ENCODE data around the gene ROCK2. TPM values are rescaled to one million over a fixed set of nuclear protein-coding genes. Genes with fewer than 3 reads are reported as not detected.
A peak's percentile ranks its signal among the peaks of the same experiment; 100 is the strongest.

The ROCK2 gene
- total and polyA plus RNA-seq, 9 of the 15 experiments (the other 6 are each of a cell fraction or from before 2014, with no cell fraction given), result 4.9 to 30.6 (median 14.3) TPM

- WGBS (ENCODE audit: insufficient coverage, low coverage, missing lambda C conversion rate), result 53% methylated on average over 3 of the region's 3 CpGs
- DNase-seq (ENCODE audit: extremely low read depth in 1 of 4, low spot score in 3 of 4) (peak in 1 of 4 experiments; percentile 52), ATAC-seq (peak; percentile 69), FAIRE-seq (no peak)
- no peaks in the 10 kb centered on the region for H4K20me1 ChIP-seq (replicated peaks; ENCODE audit: control insufficient read depth, insufficient read depth, low read length)
- no peaks in the 10 kb centered on the region for H3K9me1 ChIP-seq (ENCODE audit: control insufficient read depth, insufficient read depth, low read length)
- no peak overlapping the region for H3K9ac ChIP-seq (ENCODE audit: insufficient read depth in 1 of 2, low read depth in 2 of 2, low read length in 2 of 2)
- in situ Hi-C loops (cut with MboI), result no loop called here
- ChIA-PET CTCF (ENCODE audit: low intra/inter-chr PET ratio) (no interaction called here), POLR2A (no interaction called here)
- peaks cover 0 to 5% of the 10 kb centered on the region in 2 experiments; a peak in 2 of 5 replicates for H3K4me1 ChIP-seq (replicated peaks in 1 of 2; ENCODE audit: control insufficient read depth in 2 of 2, insufficient read depth in 2 of 2, low read length in 2 of 2)
- no peak overlapping the region for H3K4me3 ChIP-seq
- BruUV-seq (replicated peaks), result no TSS peak
- peak overlapping the region; percentile 29; the same call in 1 of the 2 replicates for H2AFZ ChIP-seq (ENCODE audit: low read depth, low read length)
- peak overlapping the region; percentile 62 for H3K27ac ChIP-seq (ENCODE audit: extremely low read depth, low read depth, low read length)
- peaks cover 94% of the 10 kb centered on the region for H3K79me2 ChIP-seq (ENCODE audit: control insufficient read depth, insufficient read depth, low read length)
- intact Hi-C loops (cut with micrococcal nuclease), result no loop called here
- H3K27me3 ChIP-seq (ENCODE audit: control insufficient read depth in 2 of 2, insufficient read depth in 2 of 2, low read length in 2 of 2), result no peaks in the 10 kb centered on the region
- H3K4me2 ChIP-seq (ENCODE audit: insufficient read depth, low read length), result no peak overlapping the region
- H3K36me3 ChIP-seq (ENCODE audit: control insufficient read depth, insufficient read depth, low read length), result no peaks in the 10 kb centered on the region; the same call in 2 of the 3 replicates
- H3K9me3 ChIP-seq (replicated peaks; ENCODE audit: control insufficient read depth, insufficient read depth, low read depth, low read length), result no peaks in the 10 kb centered on the region
- TF ChIP-seq FOXA1 (IDR thresholded peaks at IDR 0.05; ENCODE audit: borderline replicate concordance), result no peak
- TF ChIP-seq ZNF57 (CRISPR knock-in tag; IDR thresholded peaks at IDR 0.05), result no peak
- TF ChIP-seq SUPT5H (IDR thresholded peaks at IDR 0.05), result no peak
- TF ChIP-seq EP300 (IDR thresholded peaks at IDR 0.05; ENCODE audit: low read length), result no peak
- no peak for TF ChIP-seq RAD21 (CRISPR knock-in tag; conservative IDR thresholded peaks at IDR 0.05 in 1 of 2, IDR thresholded peaks at IDR 0.05 in 1 of 2)
- TF ChIP-seq MEIS2 (IDR thresholded peaks at IDR 0.05; ENCODE audit: partially characterized antibody), result peak; percentile 21
- TF ChIP-seq ARID1B (IDR thresholded peaks at IDR 0.05), result 0 out of 2 replicates have a peak, but pooled peaks have one; percentile 19
- TF ChIP-seq CEBPB (tag; IDR thresholded peaks at IDR 0.05), result peak; percentile 44; the same call in 1 of the 2 replicates
- peak; percentile 53; the same call in 1 of the 2 replicates for TF ChIP-seq TRIM28 (IDR thresholded peaks at IDR 0.05)
- TF ChIP-seq ZNF316 (IDR thresholded peaks at IDR 0.05), result 0 out of 2 replicates have a peak, but pooled peaks have one; percentile 52
- TF ChIP-seq, protein P1, sequence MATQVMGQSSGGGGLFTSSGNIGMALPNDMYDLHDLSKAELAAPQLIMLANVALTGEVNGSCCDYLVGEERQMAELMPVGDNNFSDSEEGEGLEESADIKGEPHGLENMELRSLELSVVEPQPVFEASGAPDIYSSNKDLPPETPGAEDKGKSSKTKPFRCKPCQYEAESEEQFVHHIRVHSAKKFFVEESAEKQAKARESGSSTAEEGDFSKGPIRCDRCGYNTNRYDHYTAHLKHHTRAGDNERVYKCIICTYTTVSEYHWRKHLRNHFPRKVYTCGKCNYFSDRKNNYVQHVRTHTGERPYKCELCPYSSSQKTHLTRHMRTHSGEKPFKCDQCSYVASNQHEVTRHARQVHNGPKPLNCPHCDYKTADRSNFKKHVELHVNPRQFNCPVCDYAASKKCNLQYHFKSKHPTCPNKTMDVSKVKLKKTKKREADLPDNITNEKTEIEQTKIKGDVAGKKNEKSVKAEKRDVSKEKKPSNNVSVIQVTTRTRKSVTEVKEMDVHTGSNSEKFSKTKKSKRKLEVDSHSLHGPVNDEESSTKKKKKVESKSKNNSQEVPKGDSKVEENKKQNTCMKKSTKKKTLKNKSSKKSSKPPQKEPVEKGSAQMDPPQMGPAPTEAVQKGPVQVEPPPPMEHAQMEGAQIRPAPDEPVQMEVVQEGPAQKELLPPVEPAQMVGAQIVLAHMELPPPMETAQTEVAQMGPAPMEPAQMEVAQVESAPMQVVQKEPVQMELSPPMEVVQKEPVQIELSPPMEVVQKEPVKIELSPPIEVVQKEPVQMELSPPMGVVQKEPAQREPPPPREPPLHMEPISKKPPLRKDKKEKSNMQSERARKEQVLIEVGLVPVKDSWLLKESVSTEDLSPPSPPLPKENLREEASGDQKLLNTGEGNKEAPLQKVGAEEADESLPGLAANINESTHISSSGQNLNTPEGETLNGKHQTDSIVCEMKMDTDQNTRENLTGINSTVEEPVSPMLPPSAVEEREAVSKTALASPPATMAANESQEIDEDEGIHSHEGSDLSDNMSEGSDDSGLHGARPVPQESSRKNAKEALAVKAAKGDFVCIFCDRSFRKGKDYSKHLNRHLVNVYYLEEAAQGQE (IDR thresholded peaks at IDR 0.05; ENCODE audit: borderline replicate concordance), result no peak
- TF ChIP-seq, protein P1 (CRISPR knock-in tag; IDR thresholded peaks at IDR 0.05; ENCODE audit: low read depth), result no peak
- 0 out of 2 replicates have a peak, but pooled peaks have one; percentile 13 for TF ChIP-seq ETV1 (tag; conservative IDR thresholded peaks at IDR 0.05; ENCODE audit: low read depth)
- TF ChIP-seq ZSCAN29 (IDR thresholded peaks at IDR 0.05), result no peak
- no peak for TF ChIP-seq TAF7 (tag; IDR thresholded peaks at IDR 0.05)
- TF ChIP-seq POLR2AphosphoS5 (IDR thresholded peaks at IDR 0.05; ENCODE audit: control insufficient read depth, insufficient read depth, low read depth, low read length), result no peak
Measured at GRCh38 chr2:11292464-11293255, 51.8 kb downstream of the ROCK2 start.
